Ecto neural progenitor cell (in vitro differentiated cells): ENCODE measurements around the gene DACH1.

Source experiments
- DNase-seq: peaks from one replicate; pipeline ENCODE4 v3.0.0-alpha.2; 2018; ENCODE audit warnings: low spot score

DACH1 gene

DNA sequence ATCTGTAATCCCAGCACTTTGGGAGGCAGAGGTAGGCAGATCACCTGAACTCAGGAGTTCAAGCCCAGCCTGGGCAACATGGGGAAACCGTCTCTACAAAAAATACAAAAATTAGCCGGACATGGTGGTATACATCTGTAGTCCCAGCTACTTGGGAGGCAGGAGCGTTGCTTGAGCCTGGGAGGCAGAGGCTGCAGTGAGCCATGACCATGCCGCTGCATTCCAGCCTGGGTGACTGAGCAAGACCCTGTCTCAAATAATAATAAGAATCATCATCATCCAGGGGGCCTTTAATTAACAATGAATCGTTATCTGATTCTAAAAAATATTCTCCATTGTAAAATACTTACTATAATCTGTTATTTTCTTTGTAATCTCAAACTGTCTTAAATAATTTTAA lies 283.4 kb downstream of the DACH1 start:
- no peak for DNase-seq

- DNase-seq, result no peak
Measured at GRCh38 chr13:71580614-71581013, 286.4 kb downstream of the DACH1 start.

GRCh38 chr13:71578048-71578447 lies 289.0 kb downstream of the DACH1 start:
- no peak for DNase-seq

DNA sequence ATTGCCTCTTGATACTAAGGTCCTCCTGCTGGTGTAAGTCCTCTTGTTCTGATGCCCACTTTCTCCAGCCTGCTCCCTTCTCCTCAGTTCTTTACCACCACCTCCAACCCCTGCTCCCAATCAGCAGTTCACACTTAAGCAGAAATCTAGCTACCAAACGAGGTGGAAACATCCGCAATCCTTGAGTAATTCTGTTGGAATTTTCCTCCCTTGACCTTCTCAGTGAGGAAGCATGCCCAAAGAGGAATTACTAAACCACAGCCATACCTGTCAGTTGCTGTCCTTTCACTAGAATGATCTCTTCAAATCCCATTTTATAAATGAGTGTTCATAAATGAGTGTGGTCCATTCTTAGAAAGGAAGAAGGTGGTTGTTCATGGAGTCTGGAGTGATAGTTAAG lies 289.9 kb downstream of the DACH1 start:
- DNase-seq, result no peak

- no peak for DNase-seq
Measured at GRCh38 chr13:71576571-71576970, 290.4 kb downstream of the DACH1 start.

GRCh38 chr13:71546881-71547280 lies 320.1 kb downstream of the DACH1 start:
- no peak for DNase-seq

DNA sequence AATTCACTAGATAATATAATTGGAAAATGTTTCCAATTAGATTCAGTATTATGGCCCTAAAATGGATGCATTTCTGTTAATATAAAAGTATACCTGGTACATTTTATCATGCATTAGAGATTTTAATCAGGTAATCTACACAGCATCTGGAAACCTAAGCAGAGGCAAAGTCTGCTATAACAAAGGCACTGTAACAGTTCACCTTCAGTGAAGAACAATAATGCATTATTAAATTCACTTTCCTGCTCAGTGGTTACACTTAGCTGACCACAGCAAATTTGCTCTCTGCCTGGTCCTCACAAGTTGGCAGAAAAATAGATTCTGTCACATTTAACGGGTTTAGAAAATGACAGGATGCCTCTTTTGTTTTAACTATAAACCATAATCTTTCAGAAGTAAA lies 326.9 kb downstream of the DACH1 start:
- DNase-seq, result no peak

- no peak for DNase-seq
Measured at GRCh38 chr13:71536201-71536600, 330.8 kb downstream of the DACH1 start.

- DNase-seq, result no peak
Measured at GRCh38 chr13:71524613-71525304, 342.2 kb downstream of the DACH1 start.

GRCh38 chr13:71524245-71524612 lies 342.8 kb downstream of the DACH1 start:
- no peak for DNase-seq

- DNase-seq, result no peak
Measured at GRCh38 chr13:71522941-71523526, 344.0 kb downstream of the DACH1 start.

- no peak for DNase-seq
Measured at GRCh38 chr13:71517004-71517403, 350.0 kb downstream of the DACH1 start.

DNA sequence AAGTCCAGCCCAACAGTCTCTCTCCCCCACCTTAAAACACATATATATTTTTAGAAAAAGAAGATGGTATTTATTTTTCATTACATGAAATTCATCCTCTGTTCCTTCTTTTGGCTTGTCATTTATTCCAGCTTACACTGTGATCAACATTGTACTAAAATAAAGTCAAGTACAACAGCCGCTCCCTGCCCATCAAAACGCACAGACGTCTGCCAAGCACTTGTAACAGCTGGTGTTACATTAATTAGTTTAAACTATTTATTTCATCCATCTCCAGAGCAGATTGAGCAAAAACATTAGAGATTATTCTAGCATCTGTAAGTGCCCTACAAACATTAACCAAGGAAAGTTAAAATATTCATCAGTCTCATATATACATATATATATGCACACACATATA lies 350.5 kb downstream of the DACH1 start:
- no peak for DNase-seq

GRCh38 chr13:71515744-71516038 lies 351.3 kb downstream of the DACH1 start:
- DNase-seq, result no peak

DNA sequence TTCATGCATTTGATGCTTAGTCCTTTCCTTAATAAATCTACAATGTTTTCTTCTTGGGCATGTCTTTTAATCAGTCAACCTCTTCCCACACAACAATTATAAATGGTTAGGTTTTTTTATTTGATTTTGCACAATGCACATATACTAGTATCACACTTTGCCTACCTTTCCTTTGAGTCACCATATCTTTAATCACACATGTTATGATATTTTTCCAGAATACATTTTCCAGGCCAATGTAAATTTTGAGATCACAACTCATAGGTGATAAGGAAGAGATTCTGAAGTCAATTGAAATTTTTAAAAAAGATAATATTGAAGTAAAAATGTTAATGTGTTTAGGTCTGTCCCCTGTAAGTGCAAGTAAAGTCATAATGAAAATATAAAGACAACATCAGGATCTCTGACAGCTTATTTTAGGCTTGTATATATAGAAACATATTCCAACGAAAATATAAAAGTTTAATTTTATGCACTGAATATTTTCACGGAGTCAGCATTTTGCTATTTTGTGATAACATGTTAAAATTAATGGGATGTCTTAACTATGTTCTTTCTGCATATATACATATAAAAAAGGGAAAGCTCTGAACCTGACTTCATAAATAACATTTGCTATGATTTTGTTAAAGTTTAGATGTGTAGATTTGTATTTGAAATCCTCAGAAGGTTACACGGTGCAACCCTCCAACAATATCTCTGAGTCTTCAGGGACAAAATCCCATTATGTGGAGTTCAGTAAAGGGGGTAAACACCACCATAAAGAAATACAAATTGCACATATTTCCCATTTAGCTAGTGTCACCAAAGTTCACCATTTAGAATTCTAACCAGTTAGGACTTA lies 351.9 kb downstream of the DACH1 start:
- DNase-seq, result no peak

DNA sequence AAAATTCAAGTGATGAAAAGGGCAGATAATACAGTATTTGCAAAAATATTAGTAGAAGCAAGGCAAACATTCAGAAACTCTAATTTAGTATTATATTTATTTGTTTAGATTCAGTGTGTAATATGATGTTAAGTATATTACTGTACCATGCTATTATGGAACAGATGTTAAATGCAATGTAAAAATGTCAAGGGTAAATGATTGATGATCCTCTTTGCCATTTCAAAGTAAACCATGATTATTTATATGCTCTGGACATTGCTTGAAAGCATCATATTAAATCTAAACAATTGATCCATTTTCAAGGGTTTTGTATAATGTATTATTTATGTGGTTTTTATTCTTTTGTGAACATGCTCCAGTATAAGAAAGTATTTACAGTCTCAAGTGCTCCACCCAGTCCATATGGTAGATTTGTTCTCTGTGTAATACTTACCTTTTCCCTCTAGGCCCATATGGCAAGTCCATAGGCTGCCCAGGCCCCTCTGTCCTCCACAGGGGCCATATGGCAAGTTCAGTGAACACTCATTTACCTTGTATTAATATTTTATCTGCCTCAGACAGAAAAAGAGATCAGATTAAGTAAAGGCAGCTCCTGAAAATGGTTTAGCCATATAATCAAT lies 353.5 kb downstream of the DACH1 start:
- DNase-seq, result no peak

- DNase-seq, result no peak
Measured at GRCh38 chr13:71503781-71504180, 363.2 kb downstream of the DACH1 start.

- DNase-seq, result no peak
Measured at GRCh38 chr13:71499944-71500514, 367.0 kb downstream of the DACH1 start.

- no peak for DNase-seq
Measured at GRCh38 chr13:71499235-71499634, 367.8 kb downstream of the DACH1 start.

- no peak for DNase-seq
Measured at GRCh38 chr13:71493189-71493588, 373.8 kb downstream of the DACH1 start.

GRCh38 chr13:71492346-71492871 lies 374.6 kb downstream of the DACH1 start:
- DNase-seq, result no peak

- no peak for DNase-seq
Measured at GRCh38 chr13:71491010-71491409, 376.0 kb downstream of the DACH1 start.
